Nephron (organoid): Measurements from ENCODE around the gene ZMIZ1.
A peak's percentile ranks its signal among the peaks of the same experiment; 100 is the strongest.

Experiments used
- H3K27ac Mint-ChIP-seq, 3 experiments: 2 replicates each; pipeline ENCODE4 v1.8.0; 2020; ENCODE audit warnings: mixed read lengths in 3 of 3, mild to moderate bottlenecking in 2 of 3, moderate library complexity in 1 of 3
- H3K27me3 Mint-ChIP-seq: 2 replicates; pipeline ENCODE4 v1.8.0; 2021; ENCODE audit warnings: low read depth, mild to moderate bottlenecking, moderate library complexity, mixed read lengths
- H3K36me3 Mint-ChIP-seq: 2 replicates; pipeline ENCODE4 v1.8.0; 2020; ENCODE audit warnings: low read depth, mixed read lengths
- H3K4me1 Mint-ChIP-seq: 2 replicates; pipeline ENCODE4 v1.8.0; 2020; ENCODE audit warnings: mixed read lengths
- H3K4me3 Mint-ChIP-seq, 3 experiments: 2 replicates each; pipeline ENCODE4 v1.8.0; 2020; ENCODE audit warnings: mild to moderate bottlenecking in 3 of 3, mixed read lengths in 3 of 3, moderate library complexity in 2 of 3
- H3K9me3 Mint-ChIP-seq: 2 replicates; pipeline ENCODE4 v1.8.0; 2020; ENCODE audit warnings: mixed read lengths
- CTCF ChIP-seq, 3 experiments: fragments of 200-600 bp; sonication (generic); IDR thresholded peaks; one replicate each; pipeline ENCODE4 v1.5.0; 2021; ENCODE audit warnings: antibody characterized with exemption in 3 of 3; ENCODE audit not compliant: unreplicated experiment in 3 of 3

The ZMIZ1 gene

GRCh38 chr10:79162861-79163665, 94.3 kb downstream of the ZMIZ1 start:
- no peak for TF ChIP-seq CTCF (IDR thresholded peaks at IDR 0.05; ENCODE audit: unreplicated experiment in 3 of 3)
- Mint-ChIP-seq H3K27ac (no peak overlapping the region), H3K36me3 (peaks cover 15% of the 10 kb centered on the region), H3K4me3 (no peak overlapping the region), H3K27me3 (no peaks in the 10 kb centered on the region), H3K4me1 (peaks cover 65% of the 10 kb centered on the region), H3K9me3 (no peaks in the 10 kb centered on the region)

GRCh38 chr10:79163666-79163975, 94.9 kb downstream of the ZMIZ1 start:
- no peaks in the 10 kb centered on the region for H3K27me3 Mint-ChIP-seq
- peaks cover 70% of the 10 kb centered on the region for H3K4me1 Mint-ChIP-seq
- peaks cover 20% of the 10 kb centered on the region for H3K36me3 Mint-ChIP-seq
- no peak overlapping the region for H3K4me3 Mint-ChIP-seq
- H3K27ac Mint-ChIP-seq = peak overlapping the region; percentile 0 to 76 (median 71)
- TF ChIP-seq CTCF (IDR thresholded peaks at IDR 0.05; ENCODE audit: unreplicated experiment in 3 of 3) = no peak
- H3K9me3 Mint-ChIP-seq = no peaks in the 10 kb centered on the region

GRCh38 chr10:79164075-79164474, 95.3 kb downstream of the ZMIZ1 start:
- no peak overlapping the region for H3K4me3 Mint-ChIP-seq
- peaks cover 75% of the 10 kb centered on the region for H3K4me1 Mint-ChIP-seq
- peaks cover 21% of the 10 kb centered on the region for H3K36me3 Mint-ChIP-seq
- no peak for TF ChIP-seq CTCF (IDR thresholded peaks at IDR 0.05; ENCODE audit: unreplicated experiment in 3 of 3)
- peak overlapping the region; percentile 0 to 76 (median 71) for H3K27ac Mint-ChIP-seq
- no peaks in the 10 kb centered on the region for H3K27me3 Mint-ChIP-seq
- no peaks in the 10 kb centered on the region for H3K9me3 Mint-ChIP-seq

- Mint-ChIP-seq H3K36me3 (peaks cover 27% of the 10 kb centered on the region), H3K4me1 (peaks cover 70% of the 10 kb centered on the region), H3K27ac (peak overlapping the region; percentile 71 to 84 (median 79)), H3K9me3 (no peaks in the 10 kb centered on the region), H3K27me3 (no peaks in the 10 kb centered on the region), H3K4me3 (no peak overlapping the region)
- TF ChIP-seq CTCF (IDR thresholded peaks at IDR 0.05; ENCODE audit: unreplicated experiment in 3 of 3) = no peak
Observed at GRCh38 chr10:79165070-79165778, 96.5 kb downstream of the ZMIZ1 start.

GRCh38 chr10:79166312-79166721, 97.6 kb downstream of the ZMIZ1 start:
- Mint-ChIP-seq H3K4me1 (peaks cover 72% of the 10 kb centered on the region), H3K27me3 (no peaks in the 10 kb centered on the region), H3K27ac (peak overlapping the region; percentile 71 to 96 (median 79)), H3K36me3 (peaks cover 26% of the 10 kb centered on the region), H3K9me3 (no peaks in the 10 kb centered on the region), H3K4me3 (peak overlapping the region in 1 of 3 experiments; percentile 59)
- TF ChIP-seq CTCF (IDR thresholded peaks at IDR 0.05; ENCODE audit: unreplicated experiment in 3 of 3) = no peak
